T-helper 17 cell (primary cell): ENCODE results near the gene TBX5. TPM values are rescaled to one million over a fixed set of nuclear protein-coding genes. Genes with fewer than 3 reads are reported as not detected.

Experiments used
- ATAC-seq: fragments of 150-1000 bp; cut with Tn5 transposase; 2 replicates; pipeline ENCODE4 v1.10.0; 2021; ENCODE audit warnings: mild to moderate bottlenecking, moderate library complexity
- DNase-seq, 3 donors: peaks; one replicate each; pipeline versions ENCODE4 v3.0.0 to v3.0.0-alpha.2; 2020 to 2021
- H3K9me3 ChIP-seq: one replicate; pipeline ENCODE4 v1.7.0; 2013; ENCODE audit warnings: low read length, mild to moderate bottlenecking; ENCODE audit not compliant: control insufficient read depth, poor library complexity, severe bottlenecking
- H3K27ac Mint-ChIP-seq: one replicate; pipeline ENCODE4 v1.8.0; 2022; ENCODE audit warnings: mild to moderate bottlenecking, moderate library complexity, mixed read lengths
- H3K27me3 Mint-ChIP-seq: one replicate; pipeline ENCODE4 v1.8.0; 2022; ENCODE audit warnings: mixed read lengths
- H3K36me3 Mint-ChIP-seq: one replicate; pipeline ENCODE4 v1.8.0; 2022; ENCODE audit warnings: low read depth, mixed read lengths
- H3K4me1 Mint-ChIP-seq: one replicate; pipeline ENCODE4 v1.8.0; 2022; ENCODE audit warnings: mild to moderate bottlenecking, mixed read lengths
- H3K4me3 Mint-ChIP-seq: one replicate; pipeline ENCODE4 v1.8.0; 2022; ENCODE audit warnings: mild to moderate bottlenecking, moderate library complexity, mixed read lengths
- total RNA-seq, 4 donors: library from RNA in 2 of 4; stranded (reverse) in 2 of 4; gene quantifications; one replicate each; pipeline ENCODE4 v1.2.3 and lab custom pipeline; 2022 to 2026

The TBX5 gene
- total RNA-seq, 2 donors from 2014 or later, result not detected

GRCh38 chr12:114397978-114398881, 7.7 kb downstream of the TBX5 start:
- Mint-ChIP-seq H3K4me1 (peaks cover 2% of the 10 kb centered on the region), H3K27ac (no peak overlapping the region), H3K4me3 (no peak overlapping the region), H3K27me3 (peaks cover 88% of the 10 kb centered on the region), H3K36me3 (peaks cover 5% of the 10 kb centered on the region)
- ATAC-seq (no peak), DNase-seq (no peak)
- H3K9me3 ChIP-seq, result no peaks in the 10 kb centered on the region

- ATAC-seq (no peak), DNase-seq (no peak)
- Mint-ChIP-seq H3K36me3 (peaks cover 5% of the 10 kb centered on the region), H3K4me3 (no peak overlapping the region), H3K27ac (no peak overlapping the region), H3K27me3 (peaks cover 88% of the 10 kb centered on the region), H3K4me1 (no peaks in the 10 kb centered on the region)
- no peaks in the 10 kb centered on the region for H3K9me3 ChIP-seq
Observed at GRCh38 chr12:114396869-114397719, 8.8 kb downstream of the TBX5 start.

- H3K4me1 Mint-ChIP-seq, result no peaks in the 10 kb centered on the region
- no peak overlapping the region for H3K4me3 Mint-ChIP-seq
- H3K9me3 ChIP-seq, result no peaks in the 10 kb centered on the region
- peaks cover 88% of the 10 kb centered on the region for H3K27me3 Mint-ChIP-seq
- ATAC-seq (no peak), DNase-seq (no peak)
- H3K36me3 Mint-ChIP-seq, result peaks cover 5% of the 10 kb centered on the region
- H3K27ac Mint-ChIP-seq, result no peak overlapping the region
Observed at GRCh38 chr12:114396153-114396868, 9.6 kb downstream of the TBX5 start.

- no peaks in the 10 kb centered on the region for H3K9me3 ChIP-seq
- no peak for ATAC-seq
- Mint-ChIP-seq H3K4me1 (no peaks in the 10 kb centered on the region), H3K4me3 (no peak overlapping the region), H3K27ac (no peak overlapping the region), H3K27me3 (peaks cover 89% of the 10 kb centered on the region), H3K36me3 (peaks cover 5% of the 10 kb centered on the region)
- no peak for DNase-seq
Observed at GRCh38 chr12:114395755-114396152, 10.2 kb downstream of the TBX5 start.

GRCh38 chr12:114395233-114395632, 10.7 kb downstream of the TBX5 start:
- H3K4me1 Mint-ChIP-seq, result no peaks in the 10 kb centered on the region
- H3K27ac Mint-ChIP-seq, result no peak overlapping the region
- H3K36me3 Mint-ChIP-seq, result peaks cover 5% of the 10 kb centered on the region
- ATAC-seq (no peak), DNase-seq (no peak)
- peaks cover 90% of the 10 kb centered on the region for H3K27me3 Mint-ChIP-seq
- no peaks in the 10 kb centered on the region for H3K9me3 ChIP-seq
- H3K4me3 Mint-ChIP-seq, result no peak overlapping the region

GRCh38 chr12:114393569-114393968, 12.4 kb downstream of the TBX5 start:
- DNase-seq (no peak), ATAC-seq (no peak)
- Mint-ChIP-seq H3K27ac (no peak overlapping the region), H3K27me3 (peaks cover 73% of the 10 kb centered on the region), H3K4me3 (no peak overlapping the region), H3K4me1 (no peaks in the 10 kb centered on the region), H3K36me3 (peaks cover 5% of the 10 kb centered on the region)
- H3K9me3 ChIP-seq, result no peaks in the 10 kb centered on the region

- H3K4me1 Mint-ChIP-seq, result no peaks in the 10 kb centered on the region
- H3K27ac Mint-ChIP-seq, result no peak overlapping the region
- ATAC-seq (no peak), DNase-seq (no peak)
- H3K4me3 Mint-ChIP-seq, result no peak overlapping the region
- H3K36me3 Mint-ChIP-seq, result peaks cover 3% of the 10 kb centered on the region
- H3K9me3 ChIP-seq, result no peaks in the 10 kb centered on the region
- peaks cover 68% of the 10 kb centered on the region for H3K27me3 Mint-ChIP-seq
Observed at GRCh38 chr12:114392909-114393308, 13.0 kb downstream of the TBX5 start.

GRCh38 chr12:114391088-114391487, 14.9 kb downstream of the TBX5 start:
- Mint-ChIP-seq H3K27ac (no peak overlapping the region), H3K4me1 (no peaks in the 10 kb centered on the region), H3K36me3 (no peaks in the 10 kb centered on the region), H3K27me3 (peaks cover 52% of the 10 kb centered on the region), H3K4me3 (no peak overlapping the region)
- DNase-seq (no peak), ATAC-seq (no peak)
- H3K9me3 ChIP-seq, result no peaks in the 10 kb centered on the region

- DNase-seq (no peak), ATAC-seq (no peak)
- Mint-ChIP-seq H3K27me3 (peaks cover 7% of the 10 kb centered on the region), H3K4me3 (no peak overlapping the region), H3K4me1 (no peaks in the 10 kb centered on the region), H3K36me3 (no peaks in the 10 kb centered on the region), H3K27ac (no peak overlapping the region)
- no peaks in the 10 kb centered on the region for H3K9me3 ChIP-seq
Observed at GRCh38 chr12:114384739-114385138, 21.2 kb downstream of the TBX5 start.

GRCh38 chr12:114381177-114381576, 24.8 kb downstream of the TBX5 start:
- ATAC-seq (no peak), DNase-seq (no peak)
- Mint-ChIP-seq H3K36me3 (no peaks in the 10 kb centered on the region), H3K4me3 (no peak overlapping the region), H3K27me3 (peaks cover 7% of the 10 kb centered on the region), H3K27ac (no peak overlapping the region), H3K4me1 (no peaks in the 10 kb centered on the region)
- no peaks in the 10 kb centered on the region for H3K9me3 ChIP-seq

- H3K4me1 Mint-ChIP-seq, result no peaks in the 10 kb centered on the region
- H3K4me3 Mint-ChIP-seq, result no peak overlapping the region
- no peak overlapping the region for H3K27ac Mint-ChIP-seq
- H3K27me3 Mint-ChIP-seq, result no peaks in the 10 kb centered on the region
- ATAC-seq, result no peak
- DNase-seq, result no peak
- no peaks in the 10 kb centered on the region for H3K9me3 ChIP-seq
- no peaks in the 10 kb centered on the region for H3K36me3 Mint-ChIP-seq
Observed at GRCh38 chr12:114371733-114372132, 34.2 kb downstream of the TBX5 start.

GRCh38 chr12:114371250-114371649, 34.7 kb downstream of the TBX5 start:
- H3K27me3 Mint-ChIP-seq, result no peaks in the 10 kb centered on the region
- no peaks in the 10 kb centered on the region for H3K36me3 Mint-ChIP-seq
- H3K4me3 Mint-ChIP-seq, result no peak overlapping the region
- no peaks in the 10 kb centered on the region for H3K4me1 Mint-ChIP-seq
- no peaks in the 10 kb centered on the region for H3K9me3 ChIP-seq
- H3K27ac Mint-ChIP-seq, result no peak overlapping the region
- no peak for ATAC-seq
- DNase-seq, result no peak
